Measurements from ENCODE around the gene PCDHAC2.

- TF ChIP-seq POLR2AphosphoS5 (IDR thresholded peaks at IDR 0.05; ENCODE audit: insufficient read depth, low read depth, low read length) (no peak), CTCF (IDR thresholded peaks at IDR 0.05; ENCODE audit: extremely low read depth in 1 of 2, insufficient read depth in 1 of 2, low read depth in 1 of 2, low read length in 2 of 2) (no peak)
These were observed 19.7 kb upstream of the PCDHAC2 start for GRCh38 chr5:140946578-140946977.
